Measurements from ENCODE around the gene TRIM27.

DNA sequence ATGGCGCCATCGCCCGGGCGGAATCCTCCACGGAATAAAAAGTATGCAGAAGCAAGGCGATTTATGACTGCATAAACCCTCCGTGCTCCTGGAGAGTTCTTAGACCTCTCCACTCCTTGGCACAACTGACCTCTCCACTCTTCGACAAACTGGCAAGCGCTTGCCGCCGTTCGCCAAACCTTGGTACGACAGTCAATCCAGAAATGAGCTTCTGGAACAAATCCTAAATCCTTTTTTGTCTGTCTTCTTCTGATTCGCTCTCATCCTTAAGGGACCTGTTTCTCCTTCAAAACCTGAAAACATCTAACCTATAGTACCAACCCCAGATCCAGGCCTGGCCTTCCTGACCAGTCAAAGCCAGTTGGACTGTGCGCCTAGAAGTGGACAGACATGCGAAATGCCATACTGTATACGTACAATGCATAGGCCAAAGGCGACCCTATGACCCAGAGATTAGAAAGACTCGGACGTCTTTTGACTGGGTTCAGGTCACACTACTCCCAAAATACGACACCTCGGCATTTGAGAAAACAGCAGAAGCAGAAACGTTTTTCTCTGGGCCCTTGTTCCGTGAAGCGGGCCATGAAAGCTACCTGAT lies 59.4 kb downstream of the TRIM27 start:
- TF ChIP-seq, protein P1, sequence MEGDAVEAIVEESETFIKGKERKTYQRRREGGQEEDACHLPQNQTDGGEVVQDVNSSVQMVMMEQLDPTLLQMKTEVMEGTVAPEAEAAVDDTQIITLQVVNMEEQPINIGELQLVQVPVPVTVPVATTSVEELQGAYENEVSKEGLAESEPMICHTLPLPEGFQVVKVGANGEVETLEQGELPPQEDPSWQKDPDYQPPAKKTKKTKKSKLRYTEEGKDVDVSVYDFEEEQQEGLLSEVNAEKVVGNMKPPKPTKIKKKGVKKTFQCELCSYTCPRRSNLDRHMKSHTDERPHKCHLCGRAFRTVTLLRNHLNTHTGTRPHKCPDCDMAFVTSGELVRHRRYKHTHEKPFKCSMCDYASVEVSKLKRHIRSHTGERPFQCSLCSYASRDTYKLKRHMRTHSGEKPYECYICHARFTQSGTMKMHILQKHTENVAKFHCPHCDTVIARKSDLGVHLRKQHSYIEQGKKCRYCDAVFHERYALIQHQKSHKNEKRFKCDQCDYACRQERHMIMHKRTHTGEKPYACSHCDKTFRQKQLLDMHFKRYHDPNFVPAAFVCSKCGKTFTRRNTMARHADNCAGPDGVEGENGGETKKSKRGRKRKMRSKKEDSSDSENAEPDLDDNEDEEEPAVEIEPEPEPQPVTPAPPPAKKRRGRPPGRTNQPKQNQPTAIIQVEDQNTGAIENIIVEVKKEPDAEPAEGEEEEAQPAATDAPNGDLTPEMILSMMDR (IDR thresholded peaks at IDR 0.05 in 2 of 3, conservative IDR thresholded peaks at IDR 0.05 in 1 of 3; ENCODE audit: control insufficient read depth in 2 of 3, extremely low read depth in 1 of 3, insufficient read depth in 1 of 3, low read depth in 3 of 3, low read length in 3 of 3): peak in 1 of 3 experiments; percentile 24; a peak in 1 of 6 replicates
- TF ChIP-seq, protein P2, sequence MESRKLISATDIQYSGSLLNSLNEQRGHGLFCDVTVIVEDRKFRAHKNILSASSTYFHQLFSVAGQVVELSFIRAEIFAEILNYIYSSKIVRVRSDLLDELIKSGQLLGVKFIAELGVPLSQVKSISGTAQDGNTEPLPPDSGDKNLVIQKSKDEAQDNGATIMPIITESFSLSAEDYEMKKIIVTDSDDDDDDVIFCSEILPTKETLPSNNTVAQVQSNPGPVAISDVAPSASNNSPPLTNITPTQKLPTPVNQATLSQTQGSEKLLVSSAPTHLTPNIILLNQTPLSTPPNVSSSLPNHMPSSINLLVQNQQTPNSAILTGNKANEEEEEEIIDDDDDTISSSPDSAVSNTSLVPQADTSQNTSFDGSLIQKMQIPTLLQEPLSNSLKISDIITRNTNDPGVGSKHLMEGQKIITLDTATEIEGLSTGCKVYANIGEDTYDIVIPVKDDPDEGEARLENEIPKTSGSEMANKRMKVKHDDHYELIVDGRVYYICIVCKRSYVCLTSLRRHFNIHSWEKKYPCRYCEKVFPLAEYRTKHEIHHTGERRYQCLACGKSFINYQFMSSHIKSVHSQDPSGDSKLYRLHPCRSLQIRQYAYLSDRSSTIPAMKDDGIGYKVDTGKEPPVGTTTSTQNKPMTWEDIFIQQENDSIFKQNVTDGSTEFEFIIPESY (IDR thresholded peaks at IDR 0.05): no peak
- TF ChIP-seq, protein P3, sequence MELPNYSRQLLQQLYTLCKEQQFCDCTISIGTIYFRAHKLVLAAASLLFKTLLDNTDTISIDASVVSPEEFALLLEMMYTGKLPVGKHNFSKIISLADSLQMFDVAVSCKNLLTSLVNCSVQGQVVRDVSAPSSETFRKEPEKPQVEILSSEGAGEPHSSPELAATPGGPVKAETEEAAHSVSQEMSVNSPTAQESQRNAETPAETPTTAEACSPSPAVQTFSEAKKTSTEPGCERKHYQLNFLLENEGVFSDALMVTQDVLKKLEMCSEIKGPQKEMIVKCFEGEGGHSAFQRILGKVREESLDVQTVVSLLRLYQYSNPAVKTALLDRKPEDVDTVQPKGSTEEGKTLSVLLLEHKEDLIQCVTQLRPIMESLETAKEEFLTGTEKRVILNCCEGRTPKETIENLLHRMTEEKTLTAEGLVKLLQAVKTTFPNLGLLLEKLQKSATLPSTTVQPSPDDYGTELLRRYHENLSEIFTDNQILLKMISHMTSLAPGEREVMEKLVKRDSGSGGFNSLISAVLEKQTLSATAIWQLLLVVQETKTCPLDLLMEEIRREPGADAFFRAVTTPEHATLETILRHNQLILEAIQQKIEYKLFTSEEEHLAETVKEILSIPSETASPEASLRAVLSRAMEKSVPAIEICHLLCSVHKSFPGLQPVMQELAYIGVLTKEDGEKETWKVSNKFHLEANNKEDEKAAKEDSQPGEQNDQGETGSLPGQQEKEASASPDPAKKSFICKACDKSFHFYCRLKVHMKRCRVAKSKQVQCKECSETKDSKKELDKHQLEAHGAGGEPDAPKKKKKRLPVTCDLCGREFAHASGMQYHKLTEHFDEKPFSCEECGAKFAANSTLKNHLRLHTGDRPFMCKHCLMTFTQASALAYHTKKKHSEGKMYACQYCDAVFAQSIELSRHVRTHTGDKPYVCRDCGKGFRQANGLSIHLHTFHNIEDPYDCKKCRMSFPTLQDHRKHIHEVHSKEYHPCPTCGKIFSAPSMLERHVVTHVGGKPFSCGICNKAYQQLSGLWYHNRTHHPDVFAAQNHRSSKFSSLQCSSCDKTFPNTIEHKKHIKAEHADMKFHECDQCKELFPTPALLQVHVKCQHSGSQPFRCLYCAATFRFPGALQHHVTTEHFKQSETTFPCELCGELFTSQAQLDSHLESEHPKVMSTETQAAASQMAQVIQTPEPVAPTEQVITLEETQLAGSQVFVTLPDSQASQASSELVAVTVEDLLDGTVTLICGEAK (IDR thresholded peaks at IDR 0.05; ENCODE audit: borderline replicate concordance): no peak
